Prostate gland (tissue), 2 donors: Measurements from ENCODE around the gene LPCAT1.
"Not testable (repeated sequence)": the region's sequence is repeated elsewhere in the genome, so short reads cannot be mapped to it uniquely, and the experiment has no call there.

ENCODE experiments used
- CTCF ChIP-seq, 4 experiments: fragments of 200-600 bp in 2 of 4; fragments of 450-650 bp in 2 of 4; sonication (generic) in 2 of 4; IDR thresholded peaks; 1 replicate in 3 of 4; 2 replicates in 1 of 4; pipeline ENCODE4 v1.5.1; 2016 to 2019; ENCODE audit warnings: antibody characterized with exemption in 4 of 4, mild to moderate bottlenecking in 2 of 4, moderate library complexity in 2 of 4
- POLR2A ChIP-seq: fragments of 450-650 bp; IDR thresholded peaks from one replicate; pipeline ENCODE4 v1.6.1; 2016; ENCODE audit warnings: antibody characterized with exemption, mild to moderate bottlenecking

- TF ChIP-seq CTCF (IDR thresholded peaks at IDR 0.05); POLR2A: not testable (repeated sequence)
Measured at GRCh38 chr5:1560499-1560898, 36.7 kb upstream of the LPCAT1 start.
